ENCODE measurements around the gene FGF7.
"Not testable (repeated sequence)": the region's sequence is repeated elsewhere in the genome, so short reads cannot be mapped to it uniquely, and the experiment has no call there.

The FGF7 gene

GRCh38 chr15:49423021-49423420 is at the start of gene FGF7:
TSS of gene FGF7 (plus strand) at chr15:49423242. CDS start at chr15:49424298, 1,056 bp downstream.
- DNase-seq (ENCODE audit: low spot score) = no peak

GRCh38 chr15:49379996-49380395 is 43.0 kb upstream of the FGF7 start:
- DNase-seq (ENCODE audit: low spot score) = no peak

- no peak for DNase-seq (ENCODE audit: low spot score)
Measured at GRCh38 chr15:49380912-49381311, 42.1 kb upstream of the FGF7 start.

- no peak for DNase-seq (ENCODE audit: low spot score)
Measured at GRCh38 chr15:49382394-49382793, 40.6 kb upstream of the FGF7 start.

- DNase-seq (ENCODE audit: low spot score) = no peak
Measured at GRCh38 chr15:49383266-49383665, 39.8 kb upstream of the FGF7 start.

GRCh38 chr15:49387471-49387870 is 35.6 kb upstream of the FGF7 start:
- no peak for DNase-seq (ENCODE audit: low spot score)

- not testable (repeated sequence) for DNase-seq (ENCODE audit: low spot score)
Measured at GRCh38 chr15:49402515-49403296, 20.3 kb upstream of the FGF7 start.

GRCh38 chr15:49406352-49407118 is 16.5 kb upstream of the FGF7 start:
- DNase-seq (ENCODE audit: low spot score) = no peak

GRCh38 chr15:49410641-49411040 is 12.4 kb upstream of the FGF7 start:
- no peak for DNase-seq (ENCODE audit: low spot score)

GRCh38 chr15:49412797-49413196 is 10.2 kb upstream of the FGF7 start:
- DNase-seq (ENCODE audit: low spot score) = no peak

GRCh38 chr15:49415149-49415548 is 7.9 kb upstream of the FGF7 start:
- DNase-seq (ENCODE audit: low spot score) = no peak

- DNase-seq (ENCODE audit: low spot score) = no peak
Measured at GRCh38 chr15:49415638-49416037, 7.4 kb upstream of the FGF7 start.

- DNase-seq (ENCODE audit: low spot score) = no peak
Measured at GRCh38 chr15:49418811-49419210, 4.2 kb upstream of the FGF7 start.

- DNase-seq (ENCODE audit: low spot score) = no peak
Measured at GRCh38 chr15:49421991-49422390, 1.1 kb upstream of the FGF7 start.

- no peak for DNase-seq (ENCODE audit: low spot score)
Measured at GRCh38 chr15:49423901-49424550, 984 bp downstream of the FGF7 start.

- DNase-seq (ENCODE audit: low spot score) = no peak
Measured at GRCh38 chr15:49424954-49425353, 1.9 kb downstream of the FGF7 start.

GRCh38 chr15:49427372-49427771 is 4.3 kb downstream of the FGF7 start:
- no peak for DNase-seq (ENCODE audit: low spot score)

GRCh38 chr15:49428409-49429095 is 5.5 kb downstream of the FGF7 start:
- DNase-seq (ENCODE audit: low spot score) = no peak

- no peak for DNase-seq (ENCODE audit: low spot score)
Measured at GRCh38 chr15:49430046-49430445, 7.0 kb downstream of the FGF7 start.

GRCh38 chr15:49435174-49435573 is 12.1 kb downstream of the FGF7 start:
- no peak for DNase-seq (ENCODE audit: low spot score)

GRCh38 chr15:49436751-49437150 is 13.7 kb downstream of the FGF7 start:
- no peak for DNase-seq (ENCODE audit: low spot score)

- no peak for DNase-seq (ENCODE audit: low spot score)
Measured at GRCh38 chr15:49438962-49439631, 16.1 kb downstream of the FGF7 start.
